ENCODE measurements around the gene RAB36. TPM values are rescaled to one million over a fixed set of nuclear protein-coding genes. Genes with fewer than 3 reads are reported as not detected.

Gene RAB36
- total RNA-seq, 2 experiments from 2014 or later: not detected

- H3K27me3 Mint-ChIP-seq (ENCODE audit: low read depth): no peaks in the 10 kb centered on the region
- peaks cover 29% of the 10 kb centered on the region for H3K4me1 Mint-ChIP-seq (ENCODE audit: low read depth)
- CTCF ChIA-PET: interaction anchor here (0.9 to 9.2 kb wide), 12 partner anchors 9 to 209 kb away, joined by 3 to 167 read pairs (median 5); no protein-coding TSS in a partner anchor
- DNase-seq: no peak
- intact Hi-C loops (cut with micrococcal nuclease): loop anchor here (10.0 kb wide), 1 partner anchor 358 kb away; no protein-coding TSS in a partner anchor
- H3K36me3 Mint-ChIP-seq (ENCODE audit: low read depth): peaks cover 6% of the 10 kb centered on the region
- H3K4me3 Mint-ChIP-seq: no peak overlapping the region
- H3K9me3 Mint-ChIP-seq: peaks cover 5% of the 10 kb centered on the region
- no peak overlapping the region for H3K27ac Mint-ChIP-seq
Measured at GRCh38 chr22:23177197-23177596, 31.9 kb downstream of the RAB36 start.

GRCh38 chr22:23178512-23179254, 33.4 kb downstream of the RAB36 start:
- CTCF ChIA-PET: interaction anchor here (0.6 to 9.2 kb wide), 17 partner anchors 9 to 660 kb away, joined by 3 to 167 read pairs (median 3); partner anchors contain the start of gene DERL3
- Mint-ChIP-seq H3K4me3 (peak overlapping the region; percentile 24), H3K36me3 (ENCODE audit: low read depth) (peaks cover 19% of the 10 kb centered on the region), H3K27me3 (ENCODE audit: low read depth) (no peaks in the 10 kb centered on the region), H3K4me1 (ENCODE audit: low read depth) (peaks cover 43% of the 10 kb centered on the region), H3K9me3 (peaks cover 5% of the 10 kb centered on the region), H3K27ac (peak overlapping the region; percentile 53)
- intact Hi-C loops (cut with micrococcal nuclease): loop anchor here (1.0 to 10.0 kb wide), 3 partner anchors 104 to 356 kb away; no protein-coding TSS in a partner anchor
- DNase-seq: peak; percentile 67

- intact Hi-C loops (cut with micrococcal nuclease): loop anchor here (10.0 kb wide), 1 partner anchor 355 kb away; no protein-coding TSS in a partner anchor
- Mint-ChIP-seq H3K36me3 (ENCODE audit: low read depth) (peaks cover 22% of the 10 kb centered on the region), H3K4me3 (peak overlapping the region; percentile 67), H3K4me1 (ENCODE audit: low read depth) (peaks cover 48% of the 10 kb centered on the region), H3K27ac (no peak overlapping the region), H3K9me3 (peaks cover 5% of the 10 kb centered on the region), H3K27me3 (ENCODE audit: low read depth) (no peaks in the 10 kb centered on the region)
- CTCF ChIA-PET: interaction anchor here (0.8 to 9.2 kb wide), 8 partner anchors 32 to 659 kb away, joined by 3 to 167 read pairs (median 6); partner anchors contain the start of gene DERL3
- peak; percentile 19 for DNase-seq
Measured at GRCh38 chr22:23179381-23180299, 34.4 kb downstream of the RAB36 start.

- DNase-seq: peak; percentile 65
- intact Hi-C loops (cut with micrococcal nuclease): no loop called here
- Mint-ChIP-seq H3K4me3 (peak within 1 kb of the TSS; percentile 97), H3K4me1 (ENCODE audit: low read depth) (peaks cover 55% of the 10 kb centered on the region), H3K36me3 (ENCODE audit: low read depth) (peaks cover 23% of the 10 kb centered on the region), H3K9me3 (peaks cover 5% of the 10 kb centered on the region), H3K27ac (peak within 1 kb of the TSS; percentile 92), H3K27me3 (ENCODE audit: low read depth) (no peaks in the 10 kb centered on the region)
- CTCF ChIA-PET: interaction anchor here (1.1 to 9.2 kb wide), 6 partner anchors 45 to 110 kb away, joined by 3 to 167 read pairs (median 6); no protein-coding TSS in a partner anchor
Measured at GRCh38 chr22:23180301-23180892, 35.1 kb downstream of the RAB36 start, which contains the start of gene BCR. TSS of gene BCR (plus strand) at chr22:23180509. CDS start at chr22:23180961, 452 bp downstream.

GRCh38 chr22:23180893-23181720, 35.8 kb downstream of the RAB36 start:
- H3K9me3 Mint-ChIP-seq: peaks cover 5% of the 10 kb centered on the region
- peak overlapping the region; percentile 97 for H3K4me3 Mint-ChIP-seq
- CTCF ChIA-PET: interaction anchor here (1.1 to 9.2 kb wide), 5 partner anchors 44 to 109 kb away, joined by 5 to 167 read pairs (median 6); no protein-coding TSS in a partner anchor
- H3K36me3 Mint-ChIP-seq (ENCODE audit: low read depth): peaks cover 27% of the 10 kb centered on the region
- H3K27ac Mint-ChIP-seq: peak overlapping the region; percentile 92
- no peaks in the 10 kb centered on the region for H3K27me3 Mint-ChIP-seq (ENCODE audit: low read depth)
- peaks cover 56% of the 10 kb centered on the region for H3K4me1 Mint-ChIP-seq (ENCODE audit: low read depth)
- peak; percentile 41 for DNase-seq
- intact Hi-C loops (cut with micrococcal nuclease): no loop called here

- Mint-ChIP-seq H3K4me3 (peak overlapping the region; percentile 97), H3K27me3 (ENCODE audit: low read depth) (no peaks in the 10 kb centered on the region), H3K4me1 (ENCODE audit: low read depth) (peaks cover 61% of the 10 kb centered on the region), H3K36me3 (ENCODE audit: low read depth) (peaks cover 31% of the 10 kb centered on the region), H3K9me3 (no peaks in the 10 kb centered on the region), H3K27ac (peak overlapping the region; percentile 92)
- no peak for DNase-seq
- CTCF ChIA-PET: interaction anchor here (1.4 to 9.2 kb wide), 4 partner anchors 61 to 109 kb away, joined by 3 to 167 read pairs (median 6); no protein-coding TSS in a partner anchor
- intact Hi-C loops (cut with micrococcal nuclease): loop anchor here (1.0 kb wide), 5 partner anchors 34 to 170 kb away; no protein-coding TSS in a partner anchor
Measured at GRCh38 chr22:23181721-23182308, 36.5 kb downstream of the RAB36 start.

- intact Hi-C loops (cut with micrococcal nuclease): loop anchor here (1.0 kb wide), 5 partner anchors 34 to 170 kb away; no protein-coding TSS in a partner anchor
- Mint-ChIP-seq H3K27ac (peak overlapping the region; percentile 92), H3K27me3 (ENCODE audit: low read depth) (no peaks in the 10 kb centered on the region), H3K4me1 (ENCODE audit: low read depth) (peaks cover 66% of the 10 kb centered on the region), H3K4me3 (peak overlapping the region; percentile 97), H3K36me3 (ENCODE audit: low read depth) (peaks cover 33% of the 10 kb centered on the region), H3K9me3 (no peaks in the 10 kb centered on the region)
- CTCF ChIA-PET: interaction anchor here (0.7 to 1.7 kb wide), 6 partner anchors 31 to 108 kb away, joined by 3 to 6 read pairs (median 4); no protein-coding TSS in a partner anchor
- DNase-seq: peak; percentile 94
Measured at GRCh38 chr22:23182309-23183060, 37.2 kb downstream of the RAB36 start.

GRCh38 chr22:23183061-23183698, 37.9 kb downstream of the RAB36 start:
- DNase-seq: peak; percentile 21
- CTCF ChIA-PET: interaction anchor here (0.6 to 1.7 kb wide), 6 partner anchors 10 to 252 kb away, joined by 3 to 6 read pairs (median 4); no protein-coding TSS in a partner anchor
- H3K9me3 Mint-ChIP-seq: no peaks in the 10 kb centered on the region
- peak overlapping the region; percentile 97 for H3K4me3 Mint-ChIP-seq
- peak overlapping the region; percentile 92 for H3K27ac Mint-ChIP-seq
- H3K27me3 Mint-ChIP-seq (ENCODE audit: low read depth): no peaks in the 10 kb centered on the region
- peaks cover 73% of the 10 kb centered on the region for H3K4me1 Mint-ChIP-seq (ENCODE audit: low read depth)
- intact Hi-C loops (cut with micrococcal nuclease): no loop called here
- H3K36me3 Mint-ChIP-seq (ENCODE audit: low read depth): peaks cover 39% of the 10 kb centered on the region

GRCh38 chr22:23184100-23184763, 39.0 kb downstream of the RAB36 start:
- Mint-ChIP-seq H3K27ac (peak overlapping the region; percentile 92), H3K27me3 (ENCODE audit: low read depth) (no peaks in the 10 kb centered on the region), H3K9me3 (no peaks in the 10 kb centered on the region), H3K4me1 (ENCODE audit: low read depth) (peaks cover 68% of the 10 kb centered on the region), H3K4me3 (peak overlapping the region; percentile 97), H3K36me3 (ENCODE audit: low read depth) (peaks cover 41% of the 10 kb centered on the region)
- DNase-seq: no peak
- intact Hi-C loops (cut with micrococcal nuclease): no loop called here
- CTCF ChIA-PET: interaction anchor here (0.5 to 1.3 kb wide), 6 partner anchors 14 to 434 kb away, joined by 3 to 6 read pairs (median 4); no protein-coding TSS in a partner anchor
